Measurements from ENCODE around the gene SH2D6. TPM values are rescaled to one million over a fixed set of nuclear protein-coding genes. Genes with fewer than 3 reads are reported as not detected.

SH2D6 gene
- total RNA-seq, 2 experiments from 2014 or later = 0.30 TPM; not detected in 1

GRCh38 chr2:85444629-85445172, 26.2 kb downstream of the SH2D6 start:
- no peaks in the 10 kb centered on the region for H3K27me3 Mint-ChIP-seq
- DNase-seq (no peak), ATAC-seq (ENCODE audit: poor library complexity) (no peak)
- CTCF ChIA-PET = no interaction called here
- no peaks in the 10 kb centered on the region for H3K9me3 Mint-ChIP-seq
- no peak for TF ChIP-seq CTCF (IDR thresholded peaks at IDR 0.05)
- Histone ChIP-seq H3K4me1 (ENCODE audit: insufficient read depth, low read length) (peaks cover 10% of the 10 kb centered on the region), H3K9me3 (ENCODE audit: control insufficient read depth in 1 of 2, insufficient read depth in 1 of 2, low read length in 2 of 2) (no peaks in the 10 kb centered on the region), H3K27ac (ENCODE audit: low read depth in 1 of 2, low read length in 2 of 2) (no peak overlapping the region), H3K27me3 (ENCODE audit: control insufficient read depth in 1 of 2, insufficient read depth in 2 of 2, low read length in 2 of 2) (no peaks in the 10 kb centered on the region), H3K36me3 (ENCODE audit: insufficient read depth, low read length) (no peaks in the 10 kb centered on the region), H3K4me3 (ENCODE audit: low read length) (no peak overlapping the region)
- no peaks in the 10 kb centered on the region for H3K36me3 Mint-ChIP-seq (ENCODE audit: low read depth)
- intact Hi-C loops (cut with DNase I, micrococcal nuclease) = no loop called here
- H3K27ac Mint-ChIP-seq = no peak overlapping the region
- POLR2A ChIA-PET = no interaction called here
- peaks cover 9% of the 10 kb centered on the region for H3K4me1 Mint-ChIP-seq (ENCODE audit: low read depth)
- H3K4me3 Mint-ChIP-seq = no peak overlapping the region

GRCh38 chr2:85445316-85446295, 27.1 kb downstream of the SH2D6 start:
- intact Hi-C loops (cut with DNase I, micrococcal nuclease) = no loop called here
- H3K27ac ChIP-seq (ENCODE audit: low read depth in 1 of 2, low read length in 2 of 2) = no peak overlapping the region
- Mint-ChIP-seq H3K9me3 (no peaks in the 10 kb centered on the region), H3K36me3 (ENCODE audit: low read depth) (no peaks in the 10 kb centered on the region), H3K4me3 (no peak overlapping the region), H3K27me3 (no peaks in the 10 kb centered on the region), H3K27ac (no peak overlapping the region), H3K4me1 (ENCODE audit: low read depth) (peaks cover 3% of the 10 kb centered on the region)
- DNase-seq = no peak
- CTCF ChIA-PET = no interaction called here
- no peak for TF ChIP-seq CTCF (IDR thresholded peaks at IDR 0.05)
- no peaks in the 10 kb centered on the region for H3K27me3 ChIP-seq (ENCODE audit: control insufficient read depth in 1 of 2, insufficient read depth in 2 of 2, low read length in 2 of 2)
- no peaks in the 10 kb centered on the region for H3K9me3 ChIP-seq (ENCODE audit: control insufficient read depth in 1 of 2, insufficient read depth in 1 of 2, low read length in 2 of 2)
- POLR2A ChIA-PET = interaction anchor here (1.6 kb wide), 1 partner anchor 8 kb away, joined by 5 read pairs; no protein-coding TSS in a partner anchor
- no peak overlapping the region for H3K4me3 ChIP-seq (ENCODE audit: low read length)
- H3K4me1 ChIP-seq (ENCODE audit: insufficient read depth, low read length) = peaks cover under 1% of the 10 kb centered on the region
- ATAC-seq (ENCODE audit: poor library complexity) = no peak
- H3K36me3 ChIP-seq (ENCODE audit: insufficient read depth, low read length) = no peaks in the 10 kb centered on the region

- ChIA-PET POLR2A (interaction anchor here (1.6 kb wide), 1 partner anchor 9 kb away, joined by 5 read pairs; no protein-coding TSS in a partner anchor), CTCF (no interaction called here)
- no peak for TF ChIP-seq CTCF (IDR thresholded peaks at IDR 0.05)
- Histone ChIP-seq H3K27ac (ENCODE audit: low read depth in 1 of 2, low read length in 2 of 2) (no peak overlapping the region), H3K9me3 (ENCODE audit: control insufficient read depth in 1 of 2, insufficient read depth in 1 of 2, low read length in 2 of 2) (no peaks in the 10 kb centered on the region), H3K4me1 (ENCODE audit: insufficient read depth, low read length) (no peaks in the 10 kb centered on the region), H3K36me3 (ENCODE audit: insufficient read depth, low read length) (no peaks in the 10 kb centered on the region), H3K27me3 (ENCODE audit: control insufficient read depth in 1 of 2, insufficient read depth in 2 of 2, low read length in 2 of 2) (no peaks in the 10 kb centered on the region), H3K4me3 (ENCODE audit: low read length) (no peak overlapping the region)
- DNase-seq (no peak), ATAC-seq (ENCODE audit: poor library complexity) (no peak)
- Mint-ChIP-seq H3K4me3 (no peak overlapping the region), H3K4me1 (ENCODE audit: low read depth) (no peaks in the 10 kb centered on the region), H3K27ac (no peak overlapping the region), H3K9me3 (no peaks in the 10 kb centered on the region), H3K36me3 (ENCODE audit: low read depth) (no peaks in the 10 kb centered on the region), H3K27me3 (no peaks in the 10 kb centered on the region)
- intact Hi-C loops (cut with DNase I, micrococcal nuclease) = no loop called here
Measured at GRCh38 chr2:85446296-85447221, 28.0 kb downstream of the SH2D6 start.
